ENCODE results near the gene SNX33. TPM values are rescaled to one million over a fixed set of nuclear protein-coding genes. Genes with fewer than 3 reads are reported as not detected.

Gene SNX33
- total and polyA plus RNA-seq, 2 of the 13 experiments (the other 11 are each of a cell fraction or from before 2014, with no cell fraction given): 11.0 to 11.6 TPM

GRCh38 chr15:75647370-75648155, at the start of gene SNX33 (continued):
- TF ChIP-seq THRA (CRISPR knock-in tag; IDR thresholded peaks at IDR 0.05; ENCODE audit: borderline replicate concordance) (peak; percentile 13; the same call in 1 of the 2 replicates), ZFP62 (CRISPR knock-in tag; IDR thresholded peaks at IDR 0.05) (no peak), KDM5A (IDR thresholded peaks at IDR 0.05; ENCODE audit: borderline replicate concordance, low read length) (0 out of 2 replicates have a peak, but pooled peaks have one; percentile 22), HIC2 (CRISPR knock-in tag; IDR thresholded peaks at IDR 0.05; ENCODE audit: low read depth) (no peak), ZNF883 (CRISPR knock-in tag; IDR thresholded peaks at IDR 0.05; ENCODE audit: not compliant biosample characterization) (no peak), ZNF274 (CRISPR knock-in tag; IDR thresholded peaks at IDR 0.05) (no peak; the same call in 1 of the 2 replicates), SIX4 (CRISPR knock-in tag; IDR thresholded peaks at IDR 0.05) (no peak), SIN3B (IDR thresholded peaks at IDR 0.05; ENCODE audit: low read length) (no peak), RAD21 (CRISPR knock-in tag; IDR thresholded peaks at IDR 0.05) (no peak), ZNF879 (CRISPR knock-in tag; IDR thresholded peaks at IDR 0.05) (no peak), ZNF562 (CRISPR knock-in tag; IDR thresholded peaks at IDR 0.05; ENCODE audit: borderline replicate concordance) (no peak), HNF4G (IDR thresholded peaks at IDR 0.05; ENCODE audit: borderline replicate concordance, low read depth, low read length) (no peak), HNF4G (CRISPR knock-in tag; IDR thresholded peaks at IDR 0.05; ENCODE audit: borderline replicate concordance, low read depth) (peak; percentile 69), BRF2 (CRISPR knock-in tag; IDR thresholded peaks at IDR 0.05) (no peak), KDM3A (CRISPR knock-in tag; IDR thresholded peaks at IDR 0.05; ENCODE audit: low read depth) (no peak; the same call in 1 of the 2 replicates), FOSL1 (CRISPR knock-in tag; IDR thresholded peaks at IDR 0.05; ENCODE audit: borderline replicate concordance) (no peak), ZNF318 (CRISPR knock-in tag; IDR thresholded peaks at IDR 0.05) (no peak)
